GM12878 (cell line): ENCODE measurements around the gene PHF23. TPM values are rescaled to one million over a fixed set of nuclear protein-coding genes. Genes with fewer than 3 reads are reported as not detected.

Experiments used
- microRNA counts: library from miRNA; unstranded; fragments of <30 nt; microRNA quantifications from one replicate; lab custom pipeline; 2016
- microRNA-seq: library from miRNA; unstranded; fragments of <30 nt; microRNA quantifications from one replicate; pipeline ENCODE4, GENCODE V29; 2018
- polyA plus RNA-seq, 11 experiments: library from polyadenylated mRNA; depleted of rRNA in 4 of 11; unstranded in 6 of 11; stranded (reverse) in 5 of 11; fragments of >200 nt; fragmentation: Nextera tagmentation in 4 of 11; fragmentation: Illumina TruSeq in 1 of 11; extraction: Ambion mirVana in 4 of 11; extraction: Trizol in 1 of 11; gene quantifications; 1 replicate in 1 of 11; 2 replicates in 10 of 11; pipeline versions ENCODE4 v1.2.1 to v1.2.3, GENCODE V29; 2011 to 2016; ENCODE audit warnings: inconsistent platforms in 2 of 11, missing spikeins in 2 of 11, low read depth in 1 of 11
- small RNA-seq: library from RNA; depleted of rRNA; stranded (forward); fragments of <200 nt; gene quantifications from one replicate; pipeline ENCODE3, GENCODE V24; 2014
- total RNA-seq, 4 experiments: library from RNA; depleted of rRNA in 3 of 4; stranded (reverse); fragments of >200 nt in 3 of 4; fragmentation: Illumina TruSeq in 1 of 4; extraction: Trizol in 1 of 4; gene quantifications; 2 replicates each; pipeline versions ENCODE4 v1.2.1 to v1.2.3, GENCODE V29; 2013 to 2021

The PHF23 gene
- total and polyA plus RNA-seq, 10 of the 15 experiments (the other 5 are each of a cell fraction or from before 2014, with no cell fraction given): 8.2 to 84.8 (median 32.6) TPM

MicroRNAs encoded within 50 kb of the gene (microRNA counts, 767-probe panel; counts per million panel counts)
- 977 counts per million, percentile 26 among the panel's probes with 10 or more counts for microRNA hsa-miR-324-3p (lab: Ali Mortazavi, UCI)
- 2,682 counts per million, percentile 85 among the panel's probes with 10 or more counts for microRNA hsa-miR-324-5p (lab: Ali Mortazavi, UCI)

Small RNA genes within 50 kb of the gene (microRNA-seq; reads per million reads assigned to microRNA genes)
- gene MIR324: 1,783 reads per million, percentile 91 among the genes with 10 or more reads in this experiment

Small RNA genes within 50 kb of the gene (small RNA-seq; reads per million reads assigned to genes)
- gene AC120057.4 (not detected), gene MIR324 (44.2 reads per million, percentile 98 among the genes with 10 or more reads in this experiment), gene RF00019 (not detected)

Other genes starting within 250 kb of the PHF23 start
Only the 7 nearest of the 36 such genes appear.
- gene DLG4, start 19.6 kb downstream of the PHF23 start, total RNA-seq (2014; rRNA removed): 1.4 and 2.3 TPM in 2 replicates
- 1.3 and 1.9 TPM in 2 replicates for gene DLG4, start 19.6 kb downstream of the PHF23 start, total RNA-seq (2014; rRNA removed; fragmentation: Illumina TruSeq; extraction: Trizol)
- gene DLG4, start 19.6 kb downstream of the PHF23 start, total RNA-seq (2021): 3.1 and 4.2 TPM in 2 replicates
- gene DLG4, start 19.6 kb downstream of the PHF23 start, polyA plus RNA-seq (2011; rRNA removed): 2.8 and 2.9 TPM in 2 replicates
- 0.68 and 2.1 TPM in 2 replicates for gene DLG4, start 19.6 kb downstream of the PHF23 start, polyA plus RNA-seq (2014; fragmentation: Illumina TruSeq; extraction: Trizol)
- gene DLG4, start 19.6 kb downstream of the PHF23 start, polyA plus RNA-seq (2014; fragmentation: Nextera tagmentation; extraction: Ambion mirVana): under 1 TPM; 0.07 to 0.43 TPM
- 2.6 and 4.1 TPM in 2 replicates for gene DLG4, start 19.6 kb downstream of the PHF23 start, polyA plus RNA-seq (2014; rRNA removed)
- gene DLG4, start 19.6 kb downstream of the PHF23 start, polyA plus RNA-seq (2016; fragmentation: Nextera tagmentation; extraction: Ambion mirVana): under 1 TPM; 0.10 to 0.29 TPM
- 138 and 165 TPM in 2 replicates for gene ACADVL, start 19.5 kb downstream of the PHF23 start, total RNA-seq (2014; rRNA removed)
- gene ACADVL, start 19.5 kb downstream of the PHF23 start, total RNA-seq (2014; rRNA removed; fragmentation: Illumina TruSeq; extraction: Trizol): 97.1 and 99.0 TPM in 2 replicates
- 182 and 196 TPM in 2 replicates for gene ACADVL, start 19.5 kb downstream of the PHF23 start, total RNA-seq (2021)
- gene ACADVL, start 19.5 kb downstream of the PHF23 start, polyA plus RNA-seq (2011; rRNA removed): 150 and 232 TPM in 2 replicates
- 86.8 and 137 TPM in 2 replicates for gene ACADVL, start 19.5 kb downstream of the PHF23 start, polyA plus RNA-seq (2014; fragmentation: Illumina TruSeq; extraction: Trizol)
- gene ACADVL, start 19.5 kb downstream of the PHF23 start, polyA plus RNA-seq (2014; fragmentation: Nextera tagmentation; extraction: Ambion mirVana): 10 to 100 TPM; 25.4 to 73.1 TPM
- gene ACADVL, start 19.5 kb downstream of the PHF23 start, polyA plus RNA-seq (2014; rRNA removed): 212 and 221 TPM in 2 replicates
- 100 to 1,000 TPM; 204 to 225 TPM for gene ACADVL, start 19.5 kb downstream of the PHF23 start, polyA plus RNA-seq (2016; fragmentation: Nextera tagmentation; extraction: Ambion mirVana)
- 33.0 and 37.6 TPM in 2 replicates for gene DVL2, start 4.9 kb downstream of the PHF23 start, total RNA-seq (2014; rRNA removed)
- gene DVL2, start 4.9 kb downstream of the PHF23 start, total RNA-seq (2014; rRNA removed; fragmentation: Illumina TruSeq; extraction: Trizol): 15.4 and 16.7 TPM in 2 replicates
- gene DVL2, start 4.9 kb downstream of the PHF23 start, total RNA-seq (2021): 40.0 and 44.8 TPM in 2 replicates
- 2.2 and 5.3 TPM in 2 replicates for gene DVL2, start 4.9 kb downstream of the PHF23 start, polyA plus RNA-seq (2011; rRNA removed)
- gene DVL2, start 4.9 kb downstream of the PHF23 start, polyA plus RNA-seq (2014; fragmentation: Illumina TruSeq; extraction: Trizol): 5.1 and 21.2 TPM in 2 replicates
- gene DVL2, start 4.9 kb downstream of the PHF23 start, polyA plus RNA-seq (2014; fragmentation: Nextera tagmentation; extraction: Ambion mirVana): 1 to 10 TPM in 1 of 2 experiments, under 1 TPM in 1; 0.97 to 2.7 TPM
- 29.9 and 31.3 TPM in 2 replicates for gene DVL2, start 4.9 kb downstream of the PHF23 start, polyA plus RNA-seq (2014; rRNA removed)
- gene DVL2, start 4.9 kb downstream of the PHF23 start, polyA plus RNA-seq (2016; fragmentation: Nextera tagmentation; extraction: Ambion mirVana): 10 to 100 TPM; 25.3 to 30.4 TPM
- gene GABARAP, start 3.0 kb upstream of the PHF23 start, total RNA-seq (2014; rRNA removed): 127 and 134 TPM in 2 replicates
- gene GABARAP, start 3.0 kb upstream of the PHF23 start, total RNA-seq (2014; rRNA removed; fragmentation: Illumina TruSeq; extraction: Trizol): 157 and 164 TPM in 2 replicates
- 256 and 259 TPM in 2 replicates for gene GABARAP, start 3.0 kb upstream of the PHF23 start, total RNA-seq (2021)
- gene GABARAP, start 3.0 kb upstream of the PHF23 start, polyA plus RNA-seq (2011; rRNA removed): 187 and 223 TPM in 2 replicates
- 613 and 739 TPM in 2 replicates for gene GABARAP, start 3.0 kb upstream of the PHF23 start, polyA plus RNA-seq (2014; fragmentation: Illumina TruSeq; extraction: Trizol)
- gene GABARAP, start 3.0 kb upstream of the PHF23 start, polyA plus RNA-seq (2014; fragmentation: Nextera tagmentation; extraction: Ambion mirVana): 100 to 1,000 TPM; 314 to 340 TPM
- gene GABARAP, start 3.0 kb upstream of the PHF23 start, polyA plus RNA-seq (2014; rRNA removed): 236 and 238 TPM in 2 replicates
- 100 to 1,000 TPM; 433 to 444 TPM for gene GABARAP, start 3.0 kb upstream of the PHF23 start, polyA plus RNA-seq (2016; fragmentation: Nextera tagmentation; extraction: Ambion mirVana)
- gene CTDNEP1, start 12.3 kb upstream of the PHF23 start, total RNA-seq (2014; rRNA removed): 31.4 and 32.2 TPM in 2 replicates
- 23.7 and 27.3 TPM in 2 replicates for gene CTDNEP1, start 12.3 kb upstream of the PHF23 start, total RNA-seq (2014; rRNA removed; fragmentation: Illumina TruSeq; extraction: Trizol)
- gene CTDNEP1, start 12.3 kb upstream of the PHF23 start, total RNA-seq (2021): 142 TPM in 2 replicates
- gene CTDNEP1, start 12.3 kb upstream of the PHF23 start, polyA plus RNA-seq (2011; rRNA removed): 82.7 and 111 TPM in 2 replicates
- 167 and 176 TPM in 2 replicates for gene CTDNEP1, start 12.3 kb upstream of the PHF23 start, polyA plus RNA-seq (2014; fragmentation: Illumina TruSeq; extraction: Trizol)
- gene CTDNEP1, start 12.3 kb upstream of the PHF23 start, polyA plus RNA-seq (2014; fragmentation: Nextera tagmentation; extraction: Ambion mirVana): 10 to 100 TPM; 24.5 to 29.2 TPM
- gene CTDNEP1, start 12.3 kb upstream of the PHF23 start, polyA plus RNA-seq (2014; rRNA removed): 96.0 and 118 TPM in 2 replicates
- 10 to 100 TPM; 25.7 to 26.7 TPM for gene CTDNEP1, start 12.3 kb upstream of the PHF23 start, polyA plus RNA-seq (2016; fragmentation: Nextera tagmentation; extraction: Ambion mirVana)
- 63.5 and 66.4 TPM in 2 replicates for gene ELP5, start 12.8 kb upstream of the PHF23 start, total RNA-seq (2014; rRNA removed)
- 35.0 and 41.1 TPM in 2 replicates for gene ELP5, start 12.8 kb upstream of the PHF23 start, total RNA-seq (2014; rRNA removed; fragmentation: Illumina TruSeq; extraction: Trizol)
- gene ELP5, start 12.8 kb upstream of the PHF23 start, total RNA-seq (2021): 67.4 and 71.0 TPM in 2 replicates
- 53.9 and 76.9 TPM in 2 replicates for gene ELP5, start 12.8 kb upstream of the PHF23 start, polyA plus RNA-seq (2011; rRNA removed)
- 45.8 and 68.9 TPM in 2 replicates for gene ELP5, start 12.8 kb upstream of the PHF23 start, polyA plus RNA-seq (2014; fragmentation: Illumina TruSeq; extraction: Trizol)
- 10 to 100 TPM; 81.8 to 94.7 TPM for gene ELP5, start 12.8 kb upstream of the PHF23 start, polyA plus RNA-seq (2014; fragmentation: Nextera tagmentation; extraction: Ambion mirVana)
- 78.0 and 79.8 TPM in 2 replicates for gene ELP5, start 12.8 kb upstream of the PHF23 start, polyA plus RNA-seq (2014; rRNA removed)
- gene ELP5, start 12.8 kb upstream of the PHF23 start, polyA plus RNA-seq (2016; fragmentation: Nextera tagmentation; extraction: Ambion mirVana): 100 to 1,000 TPM; 102 to 109 TPM
- gene CLDN7, start 23.0 kb upstream of the PHF23 start, total RNA-seq (2014; rRNA removed): 0.87 TPM in 1 of 2 replicates, not detected in the other
- 0.32 and 0.36 TPM in 2 replicates for gene CLDN7, start 23.0 kb upstream of the PHF23 start, total RNA-seq (2014; rRNA removed; fragmentation: Illumina TruSeq; extraction: Trizol)
- 0.61 and 1.3 TPM in 2 replicates for gene CLDN7, start 23.0 kb upstream of the PHF23 start, total RNA-seq (2021)
- gene CLDN7, start 23.0 kb upstream of the PHF23 start, polyA plus RNA-seq (2011; rRNA removed): not detected in 2 replicates
- 0.19 and 0.25 TPM in 2 replicates for gene CLDN7, start 23.0 kb upstream of the PHF23 start, polyA plus RNA-seq (2014; fragmentation: Illumina TruSeq; extraction: Trizol)
- under 1 TPM in 1 of 2 experiments, not detected in 1; 0.19 TPM for gene CLDN7, start 23.0 kb upstream of the PHF23 start, polyA plus RNA-seq (2014; fragmentation: Nextera tagmentation; extraction: Ambion mirVana)
- gene CLDN7, start 23.0 kb upstream of the PHF23 start, polyA plus RNA-seq (2014; rRNA removed): 0.49 and 0.94 TPM in 2 replicates
- gene CLDN7, start 23.0 kb upstream of the PHF23 start, polyA plus RNA-seq (2016; fragmentation: Nextera tagmentation; extraction: Ambion mirVana): not detected